HG02610 (cell line): ENCODE data around the gene RIN1.
"Not testable (repeated sequence)": the region's sequence is repeated elsewhere in the genome, so short reads cannot be mapped to it uniquely, and the experiment has no call there.

Experiments used
- ATAC-seq: cut with Tn5 transposase; IDR thresholded peaks from one replicate; pipeline ENCODE4 v1.9.1; 2021; ENCODE audit warnings: mild to moderate bottlenecking, moderate library complexity; ENCODE audit not compliant: unreplicated experiment

RIN1 gene

GRCh38 chr11:66361502-66361941, 25.3 kb upstream of the RIN1 start:
- no peak for ATAC-seq

GRCh38 chr11:66360406-66361073, 24.3 kb upstream of the RIN1 start:
- no peak for ATAC-seq

GRCh38 chr11:66359662-66360087, 23.4 kb upstream of the RIN1 start:
- ATAC-seq = no peak

- not testable (repeated sequence) for ATAC-seq
Measured at GRCh38 chr11:66350560-66351235, 14.5 kb upstream of the RIN1 start.

- ATAC-seq = no peak
Measured at GRCh38 chr11:66349084-66349386, 12.8 kb upstream of the RIN1 start.

- ATAC-seq = peak; percentile 42
Measured at GRCh38 chr11:66347425-66348276, 11.4 kb upstream of the RIN1 start, which contains the start of gene B4GAT1. Gene B4GAT1, minus strand, starts transcription at chr11:66347629. Its CDS starts 84 bp downstream, at chr11:66347545.

- no peak for ATAC-seq
Measured at GRCh38 chr11:66346476-66347424, 10.5 kb upstream of the RIN1 start.

GRCh38 chr11:66345316-66345649, 9.0 kb upstream of the RIN1 start:
- ATAC-seq = no peak

GRCh38 chr11:66344550-66345315, 8.5 kb upstream of the RIN1 start, which contains the start of gene BRMS1:
Gene BRMS1, minus strand, starts transcription at chr11:66345104. Its CDS starts 2,870 bp downstream, at chr11:66342234.
- ATAC-seq = peak; percentile 66

GRCh38 chr11:66343176-66343575, 6.9 kb upstream of the RIN1 start:
- no peak for ATAC-seq

- ATAC-seq = no peak
Measured at GRCh38 chr11:66341502-66342126, 5.4 kb upstream of the RIN1 start.

GRCh38 chr11:66340596-66341501, 4.6 kb upstream of the RIN1 start:
- no peak for ATAC-seq

- no peak for ATAC-seq
Measured at GRCh38 chr11:66339686-66340483, 3.7 kb upstream of the RIN1 start.

GRCh38 chr11:66339162-66339675, 3.0 kb upstream of the RIN1 start:
- ATAC-seq = no peak

GRCh38 chr11:66338276-66339161, 2.3 kb upstream of the RIN1 start:
- ATAC-seq = no peak
